GM21423 (cell line): Measurements from ENCODE around the gene MACROD2.
"Not testable (repeated sequence)": the region's sequence is repeated elsewhere in the genome, so short reads cannot be mapped to it uniquely, and the experiment has no call there.

Experiments used
- ATAC-seq: cut with Tn5 transposase; IDR thresholded peaks from one replicate; pipeline ENCODE4 v1.9.1; 2021; ENCODE audit warnings: mild to moderate bottlenecking, moderate library complexity; ENCODE audit not compliant: unreplicated experiment

The MACROD2 gene

DNA sequence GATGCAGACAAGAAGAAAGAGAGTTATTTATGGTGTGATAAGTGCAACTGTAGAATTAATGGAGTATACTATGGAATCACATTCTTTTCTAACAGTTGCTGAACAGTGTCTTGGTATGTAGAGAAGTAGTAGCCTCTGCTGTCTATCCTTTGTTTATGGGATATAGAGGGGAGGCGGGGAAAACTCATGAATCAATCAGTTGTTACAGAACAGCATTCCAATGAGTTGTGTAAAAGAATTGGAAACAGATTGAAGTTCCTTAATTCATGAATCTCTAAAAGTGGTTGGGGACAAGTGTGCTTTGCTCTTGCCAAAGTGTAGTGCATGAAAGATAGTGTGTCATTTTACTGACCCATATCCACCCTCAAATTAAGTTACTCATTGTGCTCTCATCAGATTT lies 264.4 kb downstream of the MACROD2 start:
- no peak for ATAC-seq

DNA sequence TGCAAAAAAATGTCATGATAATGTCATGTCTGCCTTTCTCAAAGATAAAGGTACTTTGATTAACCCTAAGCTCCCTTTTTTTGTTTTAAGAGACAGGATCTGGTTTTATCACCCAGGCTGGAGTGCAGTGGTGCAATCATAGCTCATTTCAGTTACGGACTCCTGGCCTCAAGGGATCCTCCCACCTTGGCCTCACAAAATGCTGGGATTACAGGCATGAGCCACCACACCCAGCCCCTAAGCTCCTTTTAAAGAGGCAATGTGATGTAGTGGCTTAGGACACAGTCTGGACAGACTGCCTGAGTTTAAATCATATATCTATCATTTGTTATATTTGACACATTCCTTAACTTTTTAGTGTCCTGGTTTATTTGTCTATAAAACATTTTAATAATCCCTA lies 265.1 kb downstream of the MACROD2 start:
- no peak for ATAC-seq

DNA sequence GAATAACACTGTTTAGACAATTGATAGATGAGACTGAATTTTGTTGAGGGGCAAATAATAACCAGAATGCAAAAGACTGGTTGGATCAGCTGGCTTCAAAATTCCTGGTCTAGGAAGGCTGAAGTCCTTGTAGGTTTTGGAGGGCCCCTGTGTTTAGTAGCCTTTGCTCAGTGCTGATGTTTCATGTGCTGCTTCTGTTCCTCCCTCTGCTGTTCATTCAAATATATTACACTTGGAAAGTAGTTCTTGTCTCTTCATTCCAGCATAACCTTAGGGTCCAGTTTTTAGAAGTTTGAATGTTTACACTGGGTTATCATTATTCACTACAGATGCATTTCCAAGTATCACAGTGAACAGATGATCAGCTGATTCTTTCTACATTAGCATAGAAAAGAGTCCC lies 269.6 kb downstream of the MACROD2 start:
- ATAC-seq, result no peak

DNA sequence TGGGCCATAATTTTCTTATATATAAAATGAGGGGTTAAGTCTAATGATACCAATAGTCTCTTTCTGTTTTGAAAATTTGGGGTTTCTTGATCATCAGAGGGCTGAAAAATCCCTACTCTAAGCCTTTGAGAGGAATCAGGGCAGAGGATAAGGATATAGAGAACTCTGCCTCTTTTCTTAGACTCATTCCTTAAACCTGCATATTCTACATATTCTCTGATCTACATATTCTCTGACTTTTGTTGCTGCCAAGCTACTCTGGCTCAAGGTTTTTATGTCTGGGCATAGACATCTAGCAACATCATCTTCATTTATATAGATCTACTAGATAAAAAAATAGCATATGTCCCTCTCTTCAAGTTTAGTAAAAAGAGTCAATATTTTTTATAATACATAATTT lies 270.9 kb downstream of the MACROD2 start:
- ATAC-seq, result no peak

DNA sequence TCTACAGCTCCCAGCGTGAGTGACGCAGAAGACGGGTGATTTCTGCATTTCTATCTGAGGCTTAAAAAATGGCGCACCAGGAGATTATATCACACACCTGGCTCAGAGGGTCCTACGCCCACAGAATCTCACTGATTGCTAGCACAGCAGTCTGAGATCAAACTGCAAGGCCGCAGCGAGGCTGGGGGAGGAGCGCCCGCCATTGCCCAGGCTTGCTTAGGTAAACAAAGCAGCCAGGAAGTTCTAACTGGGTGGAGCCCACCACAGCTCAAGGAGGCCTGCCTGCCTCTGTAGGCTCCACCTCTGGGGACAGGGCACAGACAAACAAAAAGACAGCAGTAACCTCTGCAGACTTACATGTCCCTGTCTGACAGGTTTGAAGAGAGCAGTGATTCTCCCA lies 275.4 kb downstream of the MACROD2 start:
- not testable (repeated sequence) for ATAC-seq

DNA sequence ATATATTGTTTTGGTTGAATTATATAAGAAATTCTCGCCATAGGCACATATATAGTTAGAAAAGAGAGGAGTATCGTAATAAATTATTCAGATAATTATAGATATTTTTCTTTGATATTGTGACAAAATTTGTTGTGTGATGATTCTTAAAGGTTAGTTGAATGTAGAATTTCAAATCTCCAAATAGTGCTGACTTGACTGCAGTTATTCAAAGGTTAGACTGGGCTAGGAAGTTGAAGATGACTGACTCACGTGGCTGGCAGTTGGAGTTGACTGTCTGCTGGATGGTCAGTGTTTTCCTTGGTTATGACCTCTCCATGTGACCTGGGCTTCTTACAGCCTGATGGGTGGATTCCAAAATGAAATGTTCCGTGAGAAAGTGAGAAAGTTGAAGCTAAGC lies 286.8 kb downstream of the MACROD2 start:
- ATAC-seq, result no peak

DNA sequence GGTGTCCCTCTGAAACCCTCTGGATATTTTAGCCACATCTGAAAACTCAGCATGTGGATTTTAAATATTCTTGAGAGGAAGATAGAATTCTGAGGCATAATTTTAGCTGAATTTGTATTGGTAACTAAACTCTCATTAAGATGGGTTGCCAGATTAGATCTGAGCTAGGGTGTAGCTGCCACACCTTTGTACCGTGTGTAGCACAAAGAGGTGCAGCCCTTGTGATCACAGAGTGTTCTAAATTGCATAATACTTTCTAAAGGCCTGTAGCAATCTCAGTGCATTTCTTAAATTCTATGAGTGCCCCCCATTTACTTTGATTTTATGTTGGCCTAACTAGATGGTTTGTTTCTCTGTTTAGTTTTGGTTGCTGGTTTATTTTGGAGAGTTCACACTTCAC lies 289.1 kb downstream of the MACROD2 start:
- no peak for ATAC-seq

DNA sequence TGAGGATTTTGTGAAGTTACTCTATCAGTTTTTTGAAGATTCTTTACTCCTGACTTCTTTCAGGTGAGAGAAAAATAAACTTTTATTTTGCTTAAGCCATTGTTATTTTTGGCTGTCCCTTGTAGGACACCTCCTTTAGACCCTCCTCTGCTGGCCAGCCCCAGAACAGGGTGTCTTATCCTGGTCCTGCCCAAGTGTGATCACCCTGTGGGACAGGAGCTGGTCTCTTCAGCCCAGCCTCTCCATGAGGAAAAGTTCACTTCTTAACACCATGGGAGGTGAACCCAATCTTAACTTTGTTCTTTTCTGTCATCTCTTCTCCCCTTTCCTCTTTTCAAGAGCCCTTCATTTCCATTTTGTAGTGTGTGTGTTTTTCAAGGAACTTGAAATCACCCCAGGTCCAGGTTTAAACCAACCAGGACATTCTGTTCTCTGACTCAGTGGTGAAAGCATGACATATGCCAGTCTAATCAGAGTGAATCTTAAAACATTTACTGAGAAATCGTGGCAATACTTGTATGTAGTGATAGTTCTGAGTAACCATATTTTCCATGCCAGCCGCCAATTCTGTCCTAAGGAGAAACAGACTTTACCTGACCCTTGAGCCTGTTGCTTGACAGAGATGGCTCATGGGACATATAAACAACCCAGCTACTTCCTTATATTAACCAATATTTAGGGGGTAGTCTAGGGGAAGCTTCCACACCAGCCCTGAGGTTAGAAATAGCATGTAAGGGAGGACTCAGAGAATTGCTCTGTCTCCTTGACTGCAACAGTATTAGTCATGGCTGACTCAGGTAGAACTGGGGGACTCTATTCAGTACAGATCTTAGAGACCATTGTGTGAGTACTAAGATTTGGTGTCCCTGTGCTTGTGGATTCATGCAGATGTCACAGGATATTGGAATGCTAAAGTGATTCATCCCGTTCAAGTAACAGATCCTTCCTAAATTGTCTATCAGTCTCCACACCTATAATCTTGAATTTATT lies 293.3 kb downstream of the MACROD2 start:
- ATAC-seq, result no peak

DNA sequence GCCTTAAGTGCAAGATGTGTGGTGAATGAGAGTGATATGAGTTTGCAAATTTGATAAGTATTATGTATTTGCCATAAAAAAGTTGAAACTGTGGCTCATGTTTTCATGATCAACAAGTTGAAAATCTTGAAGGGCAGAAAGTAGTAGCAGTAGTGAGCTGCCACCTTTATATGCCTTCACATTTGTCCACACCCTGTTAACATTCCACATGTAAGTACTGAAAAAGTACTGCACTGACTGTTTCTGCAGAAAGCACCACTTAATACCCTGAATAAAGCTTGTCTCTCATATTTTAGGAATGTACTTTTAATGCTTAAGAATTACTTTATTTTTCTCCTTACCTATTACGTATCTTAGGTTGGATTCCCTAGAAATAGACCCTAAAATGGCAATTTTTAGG lies 296.2 kb downstream of the MACROD2 start:
- ATAC-seq, result no peak

DNA sequence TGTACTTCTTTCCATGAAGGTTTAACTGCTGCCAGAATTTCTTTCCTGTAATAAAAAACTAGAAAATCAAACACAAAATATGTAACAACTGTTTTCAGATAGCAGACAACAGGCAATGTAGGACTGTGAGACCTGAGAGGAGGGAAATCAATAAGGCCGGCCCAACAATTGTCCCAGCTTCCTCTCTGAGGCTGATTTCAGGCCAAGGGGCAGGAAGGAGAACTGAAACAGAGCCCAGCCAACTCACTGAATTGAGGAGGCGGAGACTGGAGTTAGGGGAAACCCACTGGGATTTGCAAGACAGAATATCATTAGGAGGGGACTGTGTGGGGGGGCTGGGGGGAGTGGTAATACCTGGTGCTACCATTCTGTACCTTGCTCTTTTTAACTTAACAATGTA lies 299.9 kb downstream of the MACROD2 start:
- ATAC-seq, result no peak

DNA sequence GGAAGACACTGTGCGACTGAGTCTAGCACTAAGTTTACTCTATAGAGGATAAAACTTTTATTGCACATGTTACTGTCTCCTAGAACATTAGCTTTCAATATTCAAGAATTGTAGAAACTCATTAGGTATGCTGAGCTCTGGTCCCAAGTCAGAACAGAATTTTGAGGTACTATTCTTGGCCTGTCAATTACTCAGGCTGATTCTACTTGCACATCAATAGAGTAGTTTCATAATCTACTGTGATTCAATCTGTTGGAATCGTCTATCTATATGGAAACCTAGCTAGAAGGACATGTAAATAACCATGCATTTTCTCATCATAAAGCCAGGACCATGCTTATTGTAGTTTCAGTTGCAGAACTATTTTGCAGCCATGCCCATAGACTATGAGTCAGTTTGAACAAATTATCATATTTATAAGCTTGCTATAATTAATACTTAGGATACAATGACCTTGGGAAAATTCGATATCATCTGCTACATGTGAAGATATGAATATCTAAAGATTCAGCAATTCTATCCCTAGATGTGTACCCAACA lies 300.5 kb downstream of the MACROD2 start:
- ATAC-seq, result no peak

DNA sequence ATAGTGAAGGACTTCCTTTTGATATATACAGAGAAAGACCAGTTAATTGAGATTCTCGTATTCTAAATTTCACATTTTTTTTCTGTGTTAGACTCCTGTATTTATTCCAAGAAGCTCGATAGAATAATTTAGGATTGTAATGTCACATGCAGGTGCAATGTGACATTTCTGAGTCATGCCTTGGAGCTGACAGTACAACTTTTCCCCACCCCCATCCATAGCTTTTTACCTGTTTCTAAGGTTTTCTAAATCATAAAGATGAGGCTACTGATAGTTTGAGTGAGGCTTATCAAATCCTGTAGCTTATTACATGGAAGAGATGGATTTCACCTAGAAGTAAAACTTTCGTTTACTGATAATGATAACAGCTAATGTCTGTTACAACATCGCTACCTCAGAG lies 304.5 kb downstream of the MACROD2 start:
- ATAC-seq, result no peak

DNA sequence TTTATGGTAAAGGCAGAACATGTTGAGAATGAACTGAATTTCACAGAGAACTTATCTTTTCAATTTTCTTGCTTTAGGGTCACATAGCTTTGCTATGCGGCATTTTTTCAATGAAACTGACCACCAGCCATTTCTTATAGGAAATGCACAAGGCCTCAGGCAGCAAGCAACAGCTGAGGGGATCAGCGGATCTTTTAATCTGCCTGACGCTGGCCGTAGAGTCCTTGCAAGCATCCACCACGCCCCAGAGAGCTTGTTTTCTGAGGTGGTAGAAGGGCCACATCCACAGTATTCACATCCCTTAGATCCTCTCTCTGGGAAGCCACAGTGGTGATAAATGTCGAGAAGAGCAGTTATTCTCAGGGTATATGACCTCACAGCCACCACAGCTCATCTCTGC lies 307.8 kb downstream of the MACROD2 start:
- ATAC-seq, result no peak

DNA sequence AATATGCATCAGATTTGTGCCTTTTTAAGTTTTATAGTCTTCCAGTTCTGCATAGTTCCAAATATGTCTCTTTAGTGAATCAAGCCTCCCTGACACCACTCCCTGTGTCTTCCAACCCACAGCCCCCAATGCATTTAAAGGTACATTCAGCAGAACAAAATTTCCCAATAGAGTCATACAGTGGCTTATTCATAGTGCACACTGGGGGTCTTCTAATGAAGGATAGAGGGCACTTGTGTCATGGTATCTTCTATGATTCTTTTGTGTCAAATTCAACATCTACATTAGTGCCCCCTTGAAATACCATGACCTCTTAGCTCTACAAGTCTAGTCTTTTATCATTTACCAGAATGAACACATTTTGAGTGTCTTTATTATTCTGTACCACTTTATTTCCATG lies 308.3 kb downstream of the MACROD2 start:
- no peak for ATAC-seq

DNA sequence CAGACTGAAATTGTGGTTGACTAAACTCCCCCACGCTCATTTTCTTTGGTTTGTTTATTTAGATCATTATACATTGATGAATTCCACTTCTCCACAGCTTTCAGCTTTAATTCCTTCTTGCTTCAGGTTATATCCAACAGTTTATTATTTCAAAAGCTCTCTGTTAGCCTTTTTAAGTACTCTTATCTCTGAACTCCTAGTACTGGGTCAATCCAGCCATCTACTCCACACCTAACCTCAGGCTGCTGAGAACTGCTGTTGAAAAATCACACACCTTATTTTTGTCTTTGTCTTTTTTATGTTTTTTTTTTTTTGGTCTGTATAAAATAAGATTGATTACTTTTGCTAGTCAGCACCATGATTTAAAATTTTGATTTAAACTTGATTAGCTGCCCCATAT lies 309.2 kb downstream of the MACROD2 start:
- no peak for ATAC-seq

DNA sequence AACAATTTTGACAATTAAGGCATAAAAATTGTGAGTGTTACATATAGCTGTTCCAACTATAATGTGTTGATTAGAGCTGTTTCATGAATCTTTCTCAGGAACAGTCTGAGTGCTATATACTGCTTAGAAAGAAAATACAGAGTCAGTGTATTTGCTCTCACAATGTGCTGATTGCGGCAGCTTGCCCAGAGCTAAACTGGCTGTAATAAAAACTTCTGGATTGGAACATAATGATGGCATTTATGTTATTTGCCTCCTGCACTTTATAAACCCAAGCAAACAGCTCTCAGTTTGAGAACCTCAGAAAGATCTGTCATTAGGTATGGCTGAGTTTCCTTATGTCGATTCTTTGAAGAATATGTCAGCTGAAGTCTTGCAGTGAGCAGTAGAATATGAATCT lies 312.6 kb downstream of the MACROD2 start:
- no peak for ATAC-seq

DNA sequence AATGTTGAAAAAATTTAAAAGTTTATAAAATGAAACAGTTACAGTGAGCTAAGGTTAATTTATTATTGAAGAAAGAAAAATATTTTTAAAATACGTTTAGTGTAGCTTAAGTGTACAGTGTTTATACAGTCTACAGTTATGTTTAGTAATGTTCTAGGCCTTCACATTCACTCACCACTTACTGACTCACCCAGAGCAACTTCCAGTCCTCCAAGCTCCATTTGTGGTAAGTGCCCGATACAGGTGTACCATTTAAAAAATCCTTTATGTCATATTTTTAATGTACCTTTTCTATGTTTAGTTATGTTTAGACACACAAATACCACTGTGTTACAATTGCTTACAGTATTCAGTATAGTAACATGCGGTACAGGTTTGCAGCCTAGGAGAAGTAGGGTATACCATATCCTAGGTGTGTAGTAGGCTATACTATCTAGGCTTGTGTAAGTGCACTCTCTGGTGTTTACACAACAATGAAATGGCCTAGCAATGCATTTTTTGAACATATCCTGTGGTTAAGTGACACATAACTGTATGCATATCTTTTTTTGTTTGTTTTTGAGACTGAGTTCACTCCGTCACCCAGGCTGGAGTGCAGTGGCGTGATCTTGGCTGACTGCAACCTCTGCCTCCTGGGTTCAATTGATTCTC lies 315.8 kb downstream of the MACROD2 start:
- ATAC-seq, result no peak

DNA sequence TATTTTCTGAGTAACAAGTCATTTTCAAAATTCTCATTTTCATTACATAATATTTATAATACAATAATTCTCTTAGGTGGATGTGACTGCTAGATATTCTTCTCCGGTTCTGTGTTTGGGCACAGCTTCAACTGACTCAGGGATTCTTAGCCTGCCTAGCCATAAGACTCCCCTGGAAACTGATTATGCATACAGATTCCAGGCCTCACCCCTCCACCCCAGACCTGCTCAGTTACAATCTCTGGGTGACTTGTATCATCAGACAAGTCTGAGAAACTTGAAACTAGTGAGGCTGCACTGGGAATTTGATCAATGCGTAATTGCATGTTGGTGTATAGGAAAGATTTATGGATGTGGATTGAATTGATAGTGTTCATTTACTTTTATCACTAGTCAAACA lies 316.7 kb downstream of the MACROD2 start:
- no peak for ATAC-seq

DNA sequence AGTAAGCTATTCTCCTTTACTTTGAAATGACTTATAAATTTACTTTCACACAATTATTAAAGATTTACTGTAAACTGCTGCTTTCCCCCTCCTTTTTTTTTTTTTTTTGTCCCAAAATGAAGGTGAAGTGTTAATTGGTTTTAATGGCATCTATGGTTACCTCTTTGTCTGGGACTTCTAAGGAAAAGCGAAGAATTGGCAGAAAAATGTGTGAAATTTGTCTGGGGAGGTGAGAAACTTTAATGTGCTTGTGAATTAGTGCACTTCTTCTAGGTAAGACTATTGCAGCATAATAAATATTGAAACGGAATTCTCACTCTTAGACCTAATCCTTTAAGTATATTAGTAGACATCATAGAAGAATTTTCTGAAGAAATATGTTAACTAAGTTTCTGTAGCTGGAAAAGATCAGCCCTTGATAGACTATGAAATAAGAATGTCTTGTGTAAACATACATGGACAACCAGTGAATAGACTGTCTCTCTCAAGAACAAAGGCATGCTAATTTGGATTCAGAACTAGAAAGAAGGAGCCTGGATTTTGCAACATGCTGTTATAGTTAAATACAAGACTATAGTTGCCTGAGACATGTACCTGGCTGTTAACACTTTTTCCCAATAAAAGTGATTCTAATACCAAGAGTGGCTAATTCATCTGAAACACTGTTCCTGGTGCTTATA lies 318.2 kb downstream of the MACROD2 start:
- ATAC-seq, result no peak

DNA sequence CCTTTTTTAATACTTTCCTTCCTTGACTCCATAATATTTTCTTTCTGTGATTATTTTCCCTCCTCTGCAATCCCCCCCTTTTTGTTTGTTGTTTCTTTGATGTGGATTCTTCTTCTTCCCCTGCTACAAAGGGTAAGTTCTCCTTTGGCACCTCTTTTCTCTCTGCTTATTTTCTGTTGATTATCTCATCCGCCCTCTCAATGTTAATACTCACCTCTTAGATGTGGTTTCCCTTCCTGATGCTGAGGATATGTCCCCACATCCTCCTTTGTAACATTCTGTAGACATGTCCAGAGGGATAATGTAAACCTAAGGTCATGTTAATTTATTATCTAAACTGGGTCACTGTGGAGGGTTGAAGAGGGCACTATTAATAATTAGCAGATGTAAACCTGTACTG lies 324.4 kb downstream of the MACROD2 start:
- no peak for ATAC-seq

DNA sequence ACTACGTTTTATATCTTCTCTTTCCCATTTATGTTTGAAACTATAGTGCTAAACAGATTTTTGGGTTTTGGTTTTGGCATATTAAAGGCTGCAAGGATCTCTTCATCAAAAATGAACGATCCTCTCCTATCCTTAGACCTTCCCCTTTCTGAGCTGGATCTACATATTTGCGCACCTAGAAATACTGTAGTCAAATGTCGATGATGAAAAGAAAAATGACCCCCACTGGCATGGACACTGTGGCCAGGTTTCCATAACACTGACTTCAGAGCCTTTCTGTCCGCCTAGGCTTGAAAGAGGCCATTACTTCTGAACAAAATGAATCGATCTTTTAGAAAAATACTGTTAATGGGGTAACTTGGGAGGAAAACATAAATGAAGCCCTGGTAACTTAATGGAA lies 336.3 kb downstream of the MACROD2 start:
- ATAC-seq, result no peak

DNA sequence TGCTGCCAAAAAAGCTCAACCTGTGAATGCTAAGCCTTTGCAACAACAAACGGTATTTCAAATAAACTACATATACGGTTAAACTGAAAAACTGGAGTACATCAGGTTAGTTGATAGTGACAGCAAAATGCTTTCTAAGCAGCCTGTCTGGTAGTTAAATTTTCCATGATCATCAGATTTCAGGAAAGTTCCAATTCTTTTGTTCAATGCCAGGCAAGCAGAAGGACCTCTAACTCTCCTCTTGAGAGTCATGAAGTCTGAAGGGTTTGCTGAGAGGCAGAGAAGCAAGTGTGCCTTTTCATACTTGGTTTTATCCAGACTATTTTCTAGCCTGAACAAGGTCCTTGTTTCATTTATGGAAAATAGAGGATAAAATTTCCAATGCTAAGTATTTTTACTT lies 337.6 kb downstream of the MACROD2 start:
- ATAC-seq, result no peak
